ENCODE measurements around the gene FBXO21.
"Not testable (repeated sequence)": the region's sequence is repeated elsewhere in the genome, so short reads cannot be mapped to it uniquely, and the experiment has no call there.

The FBXO21 gene

DNA sequence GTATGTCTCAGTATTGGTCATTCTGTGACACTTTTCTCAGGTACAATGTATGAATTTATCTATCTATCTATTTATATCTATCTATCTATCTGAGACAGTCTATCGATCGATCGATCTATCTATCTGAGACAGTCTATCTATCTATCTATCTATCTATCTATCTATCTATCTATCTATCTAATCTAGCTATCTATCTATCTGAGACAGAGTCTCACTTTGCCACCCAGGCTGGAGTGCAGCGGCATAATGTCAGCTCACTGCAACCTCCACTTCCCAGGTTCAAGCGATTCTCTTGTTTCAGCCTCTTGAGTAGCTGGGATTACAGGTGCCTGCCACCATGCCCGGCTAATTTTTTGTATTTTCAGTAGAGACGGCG lies 8.8 kb downstream of the FBXO21 start:
- not testable (repeated sequence) for H3K27me3 ChIP-seq (ENCODE audit: low read depth, low read length); H3K27ac ChIP-seq (ENCODE audit: low read length); H3K4me1 ChIP-seq (ENCODE audit: control insufficient read depth in 1 of 2, insufficient read depth in 2 of 2, low read length in 2 of 2); H3K4me3 ChIP-seq (ENCODE audit: low read depth in 1 of 2, low read length in 2 of 2); H3K9me3 ChIP-seq (ENCODE audit: control insufficient read depth in 1 of 2, low read length in 2 of 2)
- peaks cover 26 to 70% of the 10 kb centered on the region in 2 donors for H3K36me3 ChIP-seq (ENCODE audit: control insufficient read depth in 1 of 2, insufficient read depth in 2 of 2, low read length in 2 of 2)

DNA sequence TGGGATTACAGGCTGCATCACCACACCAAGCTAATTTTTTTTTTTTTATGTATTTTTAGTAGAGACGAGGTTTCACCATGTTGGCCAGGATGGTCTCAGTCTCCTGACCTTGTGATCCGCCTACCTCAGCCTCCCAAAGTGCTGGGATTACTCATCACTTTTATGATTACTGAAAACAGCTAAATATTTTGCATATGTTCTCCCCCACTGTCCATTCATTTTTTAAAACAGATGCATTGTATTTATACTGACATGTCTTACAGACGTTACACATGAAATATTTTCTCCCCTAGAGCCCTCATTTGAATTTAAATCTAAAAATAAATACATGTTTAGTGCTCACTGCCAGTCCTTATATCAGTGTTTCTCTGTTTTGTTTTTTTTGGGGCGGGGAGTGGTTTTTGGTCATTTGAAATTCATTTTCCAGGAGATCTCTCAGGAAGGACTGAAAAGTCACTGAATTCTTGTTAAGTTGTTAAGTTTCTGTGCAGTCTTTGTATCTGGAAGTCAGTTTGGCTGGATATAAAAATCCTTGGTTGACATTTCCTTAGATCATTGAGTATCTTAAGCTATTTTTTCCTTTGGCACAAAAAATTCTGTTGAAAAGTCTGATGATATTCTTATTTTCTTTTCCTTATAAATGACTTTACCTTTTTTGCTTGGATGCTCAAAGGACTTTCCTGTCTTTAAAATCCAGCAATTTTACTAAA lies 9.4 kb downstream of the FBXO21 start:
- H3K27ac ChIP-seq (ENCODE audit: low read length), result no peak overlapping the region
- H3K4me1 ChIP-seq (ENCODE audit: control insufficient read depth in 1 of 2, insufficient read depth in 2 of 2, low read length in 2 of 2), result no peaks in the 10 kb centered on the region
- no peaks in the 10 kb centered on the region for H3K9me3 ChIP-seq (ENCODE audit: control insufficient read depth in 1 of 2, low read length in 2 of 2)
- peaks cover 32 to 72% of the 10 kb centered on the region in 2 donors for H3K36me3 ChIP-seq (ENCODE audit: control insufficient read depth in 1 of 2, insufficient read depth in 2 of 2, low read length in 2 of 2)
- no peaks in the 10 kb centered on the region for H3K27me3 ChIP-seq (ENCODE audit: low read depth, low read length)
- no peak overlapping the region for H3K4me3 ChIP-seq (ENCODE audit: low read depth in 1 of 2, low read length in 2 of 2)

- Histone ChIP-seq H3K27ac (ENCODE audit: low read length) (no peak overlapping the region), H3K4me3 (ENCODE audit: low read depth in 1 of 2, low read length in 2 of 2) (no peak overlapping the region), H3K9me3 (ENCODE audit: control insufficient read depth in 1 of 2, low read length in 2 of 2) (no peaks in the 10 kb centered on the region), H3K4me1 (ENCODE audit: control insufficient read depth in 1 of 2, insufficient read depth in 2 of 2, low read length in 2 of 2) (no peaks in the 10 kb centered on the region), H3K27me3 (ENCODE audit: low read depth, low read length) (no peaks in the 10 kb centered on the region), H3K36me3 (ENCODE audit: control insufficient read depth in 1 of 2, insufficient read depth in 2 of 2, low read length in 2 of 2) (peaks cover 40 to 78% of the 10 kb centered on the region in 2 donors)
Observed at GRCh38 chr12:117178745-117179144, 11.5 kb downstream of the FBXO21 start.

DNA sequence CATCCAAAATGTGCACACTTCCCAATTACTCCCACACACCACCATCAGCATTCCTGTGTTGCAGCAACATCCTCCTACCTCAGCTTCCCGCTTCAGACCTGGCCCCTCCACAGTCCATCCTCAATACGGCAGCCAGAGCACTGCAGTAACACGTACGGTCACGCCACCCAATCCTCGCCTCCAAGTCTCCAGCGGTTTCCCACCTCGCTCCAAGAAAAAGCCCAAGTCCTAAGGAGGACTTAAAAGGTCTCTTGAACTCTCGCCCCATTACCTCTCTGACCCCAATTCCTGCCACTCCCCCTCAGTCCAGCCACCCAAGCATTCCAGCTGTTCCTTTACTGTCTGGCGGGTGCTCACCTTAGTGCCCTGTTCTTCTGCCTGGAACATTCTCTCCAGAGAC lies 12.0 kb downstream of the FBXO21 start:
- Histone ChIP-seq H3K27me3 (ENCODE audit: low read depth, low read length) (no peaks in the 10 kb centered on the region), H3K27ac (ENCODE audit: low read length) (no peak overlapping the region), H3K36me3 (ENCODE audit: control insufficient read depth in 1 of 2, insufficient read depth in 2 of 2, low read length in 2 of 2) (peaks cover 43 to 78% of the 10 kb centered on the region in 2 donors), H3K4me3 (ENCODE audit: low read depth in 1 of 2, low read length in 2 of 2) (no peak overlapping the region), H3K4me1 (ENCODE audit: control insufficient read depth in 1 of 2, insufficient read depth in 2 of 2, low read length in 2 of 2) (no peaks in the 10 kb centered on the region), H3K9me3 (ENCODE audit: control insufficient read depth in 1 of 2, low read length in 2 of 2) (no peaks in the 10 kb centered on the region)

DNA sequence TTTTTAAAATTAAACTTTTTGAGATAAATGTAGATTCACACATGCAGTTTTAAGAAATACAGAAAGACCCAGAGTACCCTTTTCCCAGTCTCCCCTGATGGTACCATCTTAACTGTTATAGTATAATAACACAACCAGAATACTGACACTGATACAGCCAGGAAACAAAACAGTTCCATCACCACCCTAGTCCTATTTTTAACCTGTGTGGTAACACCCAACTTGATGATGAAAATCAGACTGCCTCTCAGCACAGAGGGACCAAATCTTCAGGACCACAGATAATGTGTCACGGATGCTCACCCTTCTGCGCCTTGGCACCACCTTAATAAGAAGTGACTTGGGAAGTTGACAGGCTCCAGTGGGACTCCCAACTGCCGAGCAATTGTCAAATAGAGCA lies 18.1 kb downstream of the FBXO21 start:
- no peaks in the 10 kb centered on the region for H3K4me1 ChIP-seq (ENCODE audit: control insufficient read depth in 1 of 2, insufficient read depth in 2 of 2, low read length in 2 of 2)
- H3K9me3 ChIP-seq (ENCODE audit: control insufficient read depth in 1 of 2, low read length in 2 of 2), result no peaks in the 10 kb centered on the region
- no peaks in the 10 kb centered on the region for H3K27me3 ChIP-seq (ENCODE audit: low read depth, low read length)
- peaks cover 53 to 76% of the 10 kb centered on the region in 2 donors for H3K36me3 ChIP-seq (ENCODE audit: control insufficient read depth in 1 of 2, insufficient read depth in 2 of 2, low read length in 2 of 2)
- H3K4me3 ChIP-seq (ENCODE audit: low read depth in 1 of 2, low read length in 2 of 2), result no peak overlapping the region
- no peak overlapping the region for H3K27ac ChIP-seq (ENCODE audit: low read length)

- H3K4me1 ChIP-seq (ENCODE audit: control insufficient read depth in 1 of 2, insufficient read depth in 2 of 2, low read length in 2 of 2), result no peaks in the 10 kb centered on the region
- H3K27me3 ChIP-seq (ENCODE audit: low read depth, low read length), result no peaks in the 10 kb centered on the region
- no peak overlapping the region for H3K27ac ChIP-seq (ENCODE audit: low read length)
- H3K9me3 ChIP-seq (ENCODE audit: control insufficient read depth in 1 of 2, low read length in 2 of 2), result no peaks in the 10 kb centered on the region
- H3K36me3 ChIP-seq (ENCODE audit: control insufficient read depth in 1 of 2, insufficient read depth in 2 of 2, low read length in 2 of 2), result peaks cover 55 to 77% of the 10 kb centered on the region in 2 donors
- no peak overlapping the region for H3K4me3 ChIP-seq (ENCODE audit: low read depth in 1 of 2, low read length in 2 of 2)
Observed at GRCh38 chr12:117171499-117172162, 18.6 kb downstream of the FBXO21 start.

GRCh38 chr12:117169548-117169947 lies 20.7 kb downstream of the FBXO21 start:
- Histone ChIP-seq H3K36me3 (ENCODE audit: control insufficient read depth in 1 of 2, insufficient read depth in 2 of 2, low read length in 2 of 2) (peaks cover 53 to 79% of the 10 kb centered on the region in 2 donors), H3K9me3 (ENCODE audit: control insufficient read depth in 1 of 2, low read length in 2 of 2) (no peaks in the 10 kb centered on the region), H3K4me1 (ENCODE audit: control insufficient read depth in 1 of 2, insufficient read depth in 2 of 2, low read length in 2 of 2) (no peaks in the 10 kb centered on the region), H3K27me3 (ENCODE audit: low read depth, low read length) (no peaks in the 10 kb centered on the region), H3K4me3 (ENCODE audit: low read depth in 1 of 2, low read length in 2 of 2) (no peak overlapping the region), H3K27ac (ENCODE audit: low read length) (no peak overlapping the region)

GRCh38 chr12:117168976-117169375 lies 21.3 kb downstream of the FBXO21 start:
- Histone ChIP-seq H3K27ac (ENCODE audit: low read length) (no peak overlapping the region), H3K4me1 (ENCODE audit: control insufficient read depth in 1 of 2, insufficient read depth in 2 of 2, low read length in 2 of 2) (no peaks in the 10 kb centered on the region), H3K27me3 (ENCODE audit: low read depth, low read length) (no peaks in the 10 kb centered on the region), H3K36me3 (ENCODE audit: control insufficient read depth in 1 of 2, insufficient read depth in 2 of 2, low read length in 2 of 2) (peaks cover 50 to 78% of the 10 kb centered on the region in 2 donors), H3K9me3 (ENCODE audit: control insufficient read depth in 1 of 2, low read length in 2 of 2) (no peaks in the 10 kb centered on the region), H3K4me3 (ENCODE audit: low read depth in 1 of 2, low read length in 2 of 2) (no peak overlapping the region)

- H3K4me1 ChIP-seq (ENCODE audit: control insufficient read depth in 1 of 2, insufficient read depth in 2 of 2, low read length in 2 of 2), result no peaks in the 10 kb centered on the region
- H3K36me3 ChIP-seq (ENCODE audit: control insufficient read depth in 1 of 2, insufficient read depth in 2 of 2, low read length in 2 of 2), result peaks cover 49 to 76% of the 10 kb centered on the region in 2 donors
- H3K27me3 ChIP-seq (ENCODE audit: low read depth, low read length), result no peaks in the 10 kb centered on the region
- H3K27ac ChIP-seq (ENCODE audit: low read length), result no peak overlapping the region
- H3K4me3 ChIP-seq (ENCODE audit: low read depth in 1 of 2, low read length in 2 of 2), result no peak overlapping the region
- no peaks in the 10 kb centered on the region for H3K9me3 ChIP-seq (ENCODE audit: control insufficient read depth in 1 of 2, low read length in 2 of 2)
Observed at GRCh38 chr12:117167769-117168168, 22.5 kb downstream of the FBXO21 start.

DNA sequence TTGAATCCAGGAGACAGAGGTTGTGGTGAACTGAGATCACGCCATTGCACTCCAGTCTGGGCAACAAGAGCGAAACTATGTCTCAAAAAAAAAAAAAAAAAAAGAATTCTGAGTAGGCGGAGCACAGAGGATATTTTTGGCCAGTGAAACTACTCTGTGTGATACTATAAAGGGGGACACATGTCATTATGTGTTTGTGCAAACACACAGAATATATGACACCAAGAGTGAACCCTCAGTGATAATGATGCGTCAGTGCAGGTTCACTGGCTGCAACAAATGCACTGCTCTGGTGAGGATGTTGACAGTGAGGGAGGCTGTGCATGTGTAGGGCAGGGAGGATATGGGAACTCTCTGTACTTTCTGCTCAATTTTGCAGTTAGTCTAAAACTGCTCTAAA lies 24.2 kb downstream of the FBXO21 start:
- no peaks in the 10 kb centered on the region for H3K4me1 ChIP-seq (ENCODE audit: control insufficient read depth in 1 of 2, insufficient read depth in 2 of 2, low read length in 2 of 2)
- H3K36me3 ChIP-seq (ENCODE audit: control insufficient read depth in 1 of 2, insufficient read depth in 2 of 2, low read length in 2 of 2), result peaks cover 61 to 77% of the 10 kb centered on the region in 2 donors
- H3K27me3 ChIP-seq (ENCODE audit: low read depth, low read length), result no peaks in the 10 kb centered on the region
- no peak overlapping the region for H3K27ac ChIP-seq (ENCODE audit: low read length)
- H3K4me3 ChIP-seq (ENCODE audit: low read depth in 1 of 2, low read length in 2 of 2), result no peak overlapping the region
- H3K9me3 ChIP-seq (ENCODE audit: control insufficient read depth in 1 of 2, low read length in 2 of 2), result no peaks in the 10 kb centered on the region

- no peaks in the 10 kb centered on the region for H3K9me3 ChIP-seq (ENCODE audit: control insufficient read depth in 1 of 2, low read length in 2 of 2)
- H3K27ac ChIP-seq (ENCODE audit: low read length), result no peak overlapping the region
- no peak overlapping the region for H3K4me3 ChIP-seq (ENCODE audit: low read depth in 1 of 2, low read length in 2 of 2)
- H3K36me3 ChIP-seq (ENCODE audit: control insufficient read depth in 1 of 2, insufficient read depth in 2 of 2, low read length in 2 of 2), result peaks cover 59 to 75% of the 10 kb centered on the region in 2 donors
- H3K27me3 ChIP-seq (ENCODE audit: low read depth, low read length), result no peaks in the 10 kb centered on the region
- H3K4me1 ChIP-seq (ENCODE audit: control insufficient read depth in 1 of 2, insufficient read depth in 2 of 2, low read length in 2 of 2), result no peaks in the 10 kb centered on the region
Observed at GRCh38 chr12:117165342-117165741, 24.9 kb downstream of the FBXO21 start.
